ENCODE data around the gene ZYG11B. TPM values are rescaled to one million over a fixed set of nuclear protein-coding genes. Genes with fewer than 3 reads are reported as not detected.
A peak's percentile ranks its signal among the peaks of the same experiment; 100 is the strongest.

Gene ZYG11B
- total RNA-seq (22.3 and 22.7 TPM in 2 replicates), polyA plus RNA-seq (3.6 and 4.5 TPM in 2 replicates), polyA minus RNA-seq (11.6 and 15.3 TPM in 2 replicates)
- 18.4 TPM for total RNA-seq (2013)

DNA sequence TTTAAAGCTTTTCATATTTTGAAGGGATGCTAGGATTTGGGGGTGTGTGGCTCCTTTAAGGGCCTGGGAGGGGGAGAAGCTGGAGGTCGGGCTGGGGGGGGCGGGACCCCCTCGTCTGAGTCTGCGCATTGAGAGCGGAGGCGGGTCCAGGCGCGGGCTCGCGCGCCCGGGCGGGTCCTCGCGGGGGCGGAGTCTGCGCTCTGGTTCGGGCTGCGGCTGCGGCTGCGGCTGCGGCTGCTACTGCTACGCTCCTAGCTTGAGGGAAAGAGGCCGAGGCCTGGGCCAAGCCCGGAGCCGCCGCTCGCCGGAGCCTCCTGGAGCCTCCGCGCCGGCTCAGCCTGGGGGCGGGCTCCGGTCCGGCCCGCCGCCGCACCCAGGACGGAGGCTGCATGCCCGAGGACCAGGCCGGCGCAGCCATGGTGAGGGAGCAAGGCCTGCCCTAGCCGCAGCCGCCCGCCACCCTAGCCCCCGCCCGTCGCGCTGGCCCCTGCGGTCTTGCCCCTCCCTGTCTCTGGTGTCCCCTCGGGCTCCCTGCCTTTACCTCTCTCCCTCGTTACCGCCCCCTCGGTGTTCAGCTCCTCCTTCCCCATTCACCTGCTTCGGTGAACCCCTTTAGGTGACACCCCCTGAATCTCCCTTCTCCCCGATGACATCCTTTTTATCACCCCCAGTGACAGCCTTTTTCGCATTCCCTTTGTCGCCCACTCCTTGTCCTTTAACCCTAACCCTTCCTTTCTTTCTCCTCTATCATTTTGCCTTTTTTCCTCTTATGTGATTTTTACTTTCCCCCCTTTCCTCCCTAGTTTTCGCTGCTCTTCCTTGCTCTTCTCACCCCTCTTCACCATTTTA, at the start of gene ZYG11B:
Gene ZYG11B, plus strand, starts transcription at position 189 of the 849 bp plus-strand sequence. Its CDS starts 201 bp downstream, at position 390.
- peaks cover 38% of the 10 kb centered on the region for H3K79me2 ChIP-seq (ENCODE audit: control insufficient read depth, insufficient read depth, low read length)
- H3K9me3 ChIP-seq (ENCODE audit: control extremely low read depth in 1 of 3, control insufficient read depth in 2 of 3, insufficient read depth in 1 of 3, low read length in 2 of 3), result no peaks in the 10 kb centered on the region
- peak within 1 kb of the TSS; percentile 56 to 92 (median 76) for H3K4me3 ChIP-seq (ENCODE audit: control extremely low read depth in 1 of 5, extremely low read depth in 1 of 5, insufficient read depth in 1 of 5, low read depth in 2 of 5, low read length in 4 of 5)
- H3K27ac ChIP-seq (ENCODE audit: low read length in 2 of 2), result peak within 1 kb of the TSS in 1 of 2 donors; percentile 66
- no peak for TF ChIP-seq EZH2 (IDR thresholded peaks at IDR 0.05; ENCODE audit: borderline replicate concordance, insufficient read depth, low read depth, low read length, poor library complexity, severe bottlenecking)
- TF ChIP-seq, protein P1, sequence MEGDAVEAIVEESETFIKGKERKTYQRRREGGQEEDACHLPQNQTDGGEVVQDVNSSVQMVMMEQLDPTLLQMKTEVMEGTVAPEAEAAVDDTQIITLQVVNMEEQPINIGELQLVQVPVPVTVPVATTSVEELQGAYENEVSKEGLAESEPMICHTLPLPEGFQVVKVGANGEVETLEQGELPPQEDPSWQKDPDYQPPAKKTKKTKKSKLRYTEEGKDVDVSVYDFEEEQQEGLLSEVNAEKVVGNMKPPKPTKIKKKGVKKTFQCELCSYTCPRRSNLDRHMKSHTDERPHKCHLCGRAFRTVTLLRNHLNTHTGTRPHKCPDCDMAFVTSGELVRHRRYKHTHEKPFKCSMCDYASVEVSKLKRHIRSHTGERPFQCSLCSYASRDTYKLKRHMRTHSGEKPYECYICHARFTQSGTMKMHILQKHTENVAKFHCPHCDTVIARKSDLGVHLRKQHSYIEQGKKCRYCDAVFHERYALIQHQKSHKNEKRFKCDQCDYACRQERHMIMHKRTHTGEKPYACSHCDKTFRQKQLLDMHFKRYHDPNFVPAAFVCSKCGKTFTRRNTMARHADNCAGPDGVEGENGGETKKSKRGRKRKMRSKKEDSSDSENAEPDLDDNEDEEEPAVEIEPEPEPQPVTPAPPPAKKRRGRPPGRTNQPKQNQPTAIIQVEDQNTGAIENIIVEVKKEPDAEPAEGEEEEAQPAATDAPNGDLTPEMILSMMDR (IDR thresholded peaks at IDR 0.05), result no peak
- Mint-ChIP-seq H3K4me1 (peaks cover 35% of the 10 kb centered on the region), H3K27ac (peak within 1 kb of the TSS; percentile 88), H3K27me3 (peaks cover 4% of the 10 kb centered on the region), H3K4me3 (peak within 1 kb of the TSS; percentile 95), H3K9me3 (ENCODE audit: insufficient read depth) (no peaks in the 10 kb centered on the region)
- H3K4me1 ChIP-seq (ENCODE audit: control insufficient read depth in 2 of 2, insufficient read depth in 2 of 2, low read length in 2 of 2), result peaks cover 8 to 12% of the 10 kb centered on the region in 2 donors
- POLR2A ChIA-PET, result interaction anchor here (1.0 to 1.3 kb wide), 4 partner anchors 23 to 173 kb away, joined by 3 to 7 read pairs (median 3); no protein-coding TSS in a partner anchor
- WGBS (ENCODE audit: insufficient coverage), result under 1% methylated on average over 58 of the region's 59 CpGs
- peak within 1 kb of the TSS; percentile 89 for H3K4me2 ChIP-seq (replicated peaks; ENCODE audit: low read depth, low read length, poor library complexity, severe bottlenecking)
- CTCF ChIA-PET, result interaction anchor here (1.3 to 2.0 kb wide), 2 partner anchors 13 to 23 kb away, joined by 6 read pairs; no protein-coding TSS in a partner anchor
- no peaks in the 10 kb centered on the region for H3K27me3 ChIP-seq (replicated peaks in 1 of 4; ENCODE audit: control extremely low read depth in 1 of 4, control insufficient read depth in 3 of 4, insufficient read depth in 4 of 4, low read length in 3 of 4)
- ATAC-seq (ENCODE audit: low read depth) (peak; percentile 95), DNase-seq (peak; percentile 95)
- peak within 1 kb of the TSS; percentile 85 for H3K9ac ChIP-seq (ENCODE audit: low read length)
- peak within 1 kb of the TSS; percentile 87 for H2AFZ ChIP-seq (ENCODE audit: insufficient read depth, low read depth, low read length, poor library complexity, severe bottlenecking)
- intact Hi-C loops (cut with micrococcal nuclease), result loop anchor here (1.0 to 5.0 kb wide), 5 partner anchors 23 to 1161 kb away; partner anchors contain the start of genes CC2D1B, ORC1, PRPF38A and YIPF1
- no peaks in the 10 kb centered on the region for H4K20me1 ChIP-seq (ENCODE audit: control insufficient read depth, insufficient read depth, low read length, poor library complexity, severe bottlenecking)
- H3K36me3 ChIP-seq (replicated peaks in 1 of 2; ENCODE audit: control extremely low read depth in 1 of 2, control insufficient read depth in 1 of 2, extremely low read depth in 1 of 2, insufficient read depth in 2 of 2, low read length in 1 of 2), result no peaks in the 10 kb centered on the region
